Transverse colon (tissue), 4 donors: ENCODE data around the gene TMEFF1.

Experiments
- CTCF ChIP-seq, 5 experiments: fragments of 200-600 bp in 3 of 5; fragments of 450-650 bp in 2 of 5; sonication (generic) in 3 of 5; IDR thresholded peaks; 1 replicate in 2 of 5; 2 replicates in 3 of 5; pipeline ENCODE4 v1.5.1; 2016 to 2017; ENCODE audit warnings: antibody characterized with exemption in 5 of 5, inconsistent platforms in 3 of 5, mild to moderate bottlenecking in 2 of 5, moderate library complexity in 1 of 5
- EP300 ChIP-seq: sonication (generic); formaldehyde crosslinking; IDR thresholded peaks from one replicate; pipeline ENCODE4 v1.6.1; 2017; ENCODE audit warnings: antibody characterized with exemption, low read depth
- POLR2A ChIP-seq: fragments of 450-650 bp; IDR thresholded peaks from one replicate; pipeline ENCODE4 v1.6.1; 2016; ENCODE audit warnings: antibody characterized with exemption, mild to moderate bottlenecking, moderate library complexity
- POLR2AphosphoS5 ChIP-seq, 3 donors: sonication (generic); formaldehyde crosslinking; IDR thresholded peaks; one replicate each; pipeline ENCODE4 v1.6.1; 2016; ENCODE audit warnings: antibody characterized with exemption in 3 of 3

GRCh38 chr9:100586093-100586492 lies 113.1 kb downstream of the TMEFF1 start:
- no peak for TF ChIP-seq CTCF (IDR thresholded peaks at IDR 0.05)
- TF ChIP-seq EP300, result no peak
- TF ChIP-seq POLR2A, result no peak
- no peak for TF ChIP-seq POLR2AphosphoS5 (IDR thresholded peaks at IDR 0.05)
